ENCODE data around the gene BICD1.
"Not testable (repeated sequence)": the region's sequence is repeated elsewhere in the genome, so short reads cannot be mapped to it uniquely, and the experiment has no call there.

The BICD1 gene

DNA sequence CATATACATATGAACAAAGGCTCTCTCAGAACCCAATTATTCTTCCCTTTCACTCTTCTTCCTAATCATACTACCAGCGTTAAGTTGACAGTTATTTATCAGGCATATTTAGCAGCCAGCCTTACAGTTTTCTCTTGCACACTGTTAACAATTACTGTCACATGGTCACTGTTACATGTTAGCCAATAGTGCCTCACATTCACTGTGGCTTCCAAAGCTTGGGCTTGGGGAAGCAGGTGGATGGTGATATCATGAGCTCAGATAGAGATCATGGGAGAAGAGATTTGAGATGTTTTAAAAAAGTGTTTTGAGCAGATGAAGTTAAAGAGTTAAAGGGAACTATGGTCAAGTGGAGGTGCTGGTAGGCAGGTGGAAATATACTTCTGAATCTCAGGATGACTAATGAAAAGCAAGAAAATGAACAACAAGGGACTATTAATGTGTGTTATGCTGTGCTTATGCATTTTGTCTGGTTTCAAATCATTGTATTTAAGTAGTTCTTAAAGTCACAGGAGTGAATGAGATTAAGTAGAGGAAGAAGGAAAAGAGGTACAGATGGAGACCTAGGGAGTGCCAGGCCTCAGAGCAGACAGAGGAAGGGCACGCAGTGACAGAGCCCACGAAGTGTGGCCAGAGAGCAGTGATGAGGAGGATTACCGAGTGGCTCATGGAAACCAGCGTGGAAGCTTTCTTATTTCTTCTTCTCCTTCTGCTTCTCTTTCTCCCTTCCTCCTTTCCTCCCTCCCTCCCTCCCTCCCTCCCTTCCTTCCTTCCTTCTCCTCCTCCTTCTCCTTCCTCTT lies 39.6 kb downstream of the BICD1 start:
- no peak for DNase-seq

DNA sequence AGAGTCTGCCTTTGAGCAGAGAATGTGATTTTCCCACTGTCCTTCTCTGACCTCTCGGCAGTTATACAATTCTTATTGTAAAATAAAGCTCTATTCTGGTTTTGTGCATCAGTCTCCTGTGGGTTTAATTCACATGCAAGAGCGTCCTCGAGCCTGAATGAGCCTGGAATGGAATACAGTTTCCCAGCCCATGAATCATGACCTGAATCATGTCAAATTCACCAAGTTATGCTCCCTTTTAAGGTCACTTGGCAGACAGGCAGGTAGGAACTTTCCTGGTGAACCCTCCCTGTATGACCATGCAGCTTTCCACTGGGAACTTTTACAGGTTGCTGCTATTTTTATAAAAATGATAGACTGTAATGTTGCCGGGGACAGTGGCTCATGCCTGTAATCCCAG lies 41.7 kb downstream of the BICD1 start:
- DNase-seq, result no peak

DNA sequence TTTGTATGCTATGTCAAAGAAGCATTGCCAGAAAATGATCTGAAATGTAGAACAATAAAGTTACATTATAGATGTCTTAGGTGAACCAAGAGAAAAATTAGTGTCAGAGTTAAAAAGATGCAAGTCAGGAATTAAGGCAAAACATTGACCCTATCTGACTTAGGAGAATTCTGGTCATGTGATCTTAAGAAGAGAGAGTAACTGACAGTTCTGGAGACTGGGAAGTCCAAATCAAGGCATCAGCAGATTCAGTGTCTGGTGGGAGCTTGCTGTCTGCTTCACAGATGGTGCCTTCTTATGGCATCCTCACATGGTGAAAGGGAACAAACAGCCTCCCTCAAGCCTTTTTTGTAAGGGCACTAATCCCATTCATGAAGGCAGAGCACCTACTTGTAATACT lies 42.8 kb downstream of the BICD1 start:
- no peak for DNase-seq

DNA sequence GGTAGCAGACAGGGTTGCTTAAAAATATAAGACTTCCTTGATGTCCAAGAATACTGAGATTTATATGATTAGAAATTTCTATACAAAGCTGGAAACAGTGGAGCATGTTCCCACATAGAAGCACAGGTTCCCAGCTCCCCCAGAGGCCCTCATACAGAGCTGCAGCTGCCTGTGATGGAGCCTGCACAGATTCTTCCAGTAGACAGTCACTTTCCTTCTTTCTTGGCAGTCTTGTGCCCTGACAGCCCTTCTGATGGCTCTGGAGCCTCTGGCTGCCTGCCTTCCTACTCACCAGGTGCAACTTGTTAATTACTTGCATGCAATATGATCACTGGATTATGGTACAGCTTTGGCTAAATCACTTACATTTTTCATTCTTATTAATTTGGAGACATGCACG lies 44.4 kb downstream of the BICD1 start:
- DNase-seq, result no peak

DNA sequence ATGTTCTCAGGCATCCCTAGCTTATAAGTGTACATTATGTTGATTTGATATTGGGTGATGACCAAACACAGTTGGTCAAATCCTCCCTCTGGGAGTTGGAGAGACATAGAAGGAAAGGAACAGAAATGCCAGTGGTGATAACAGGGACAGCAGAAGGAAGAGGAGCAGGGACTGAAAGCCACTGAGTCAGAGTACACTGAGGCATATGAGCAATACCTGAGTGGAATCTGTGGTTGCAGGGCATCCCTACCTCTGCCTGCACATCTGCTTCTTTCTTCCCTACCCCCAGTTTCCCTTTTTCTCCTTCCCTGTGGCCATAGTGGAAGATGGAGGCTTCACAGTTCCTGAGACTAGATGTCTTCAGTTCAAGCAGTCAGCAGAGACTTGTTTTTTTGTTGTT lies 44.9 kb downstream of the BICD1 start:
- no peak for DNase-seq

DNA sequence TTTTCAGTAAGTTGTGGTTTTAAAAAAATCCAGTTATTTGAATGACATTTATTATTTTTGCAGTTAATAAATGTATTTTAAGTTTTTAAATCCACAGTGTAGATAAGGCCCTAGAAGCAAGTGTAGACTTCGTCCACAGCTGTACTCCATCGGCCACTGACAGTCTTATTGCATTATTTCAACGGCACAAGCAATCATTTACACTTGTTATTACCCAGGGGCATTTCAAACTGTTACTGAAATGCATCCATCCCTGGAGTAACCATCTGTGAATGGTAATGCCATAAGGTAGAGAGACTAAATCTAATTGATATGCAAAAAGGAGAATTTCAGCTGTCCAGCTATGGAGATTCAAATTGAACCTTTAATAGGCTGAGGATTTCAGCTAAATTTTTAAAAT lies 48.4 kb downstream of the BICD1 start:
- no peak for DNase-seq

DNA sequence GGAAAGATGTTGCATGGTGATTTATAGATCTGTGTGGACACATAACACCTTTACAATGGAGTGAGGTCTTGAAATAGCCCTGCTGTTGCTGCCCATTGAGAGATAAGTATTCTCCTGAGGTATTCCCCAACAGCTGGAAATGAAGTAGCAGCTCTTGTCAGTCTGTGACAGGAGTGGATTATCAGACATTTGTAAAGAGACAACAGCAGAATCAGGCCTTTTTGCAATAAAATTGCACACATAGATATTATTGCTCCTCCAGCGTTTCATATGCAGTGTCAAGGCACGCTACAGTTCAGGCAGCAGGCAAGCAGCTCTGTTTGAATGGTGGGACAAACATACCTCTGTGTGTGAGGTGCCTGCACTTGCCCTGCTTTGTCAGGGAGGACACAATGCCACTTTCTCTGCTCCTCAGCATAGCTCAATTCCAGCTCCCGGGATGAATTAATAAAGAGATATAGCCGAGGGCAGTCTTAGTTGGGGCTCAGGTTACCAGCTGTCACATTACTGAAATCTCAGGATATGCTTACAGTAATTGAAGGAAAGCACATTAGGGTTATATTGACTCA lies 49.4 kb downstream of the BICD1 start:
- DNase-seq, result no peak

DNA sequence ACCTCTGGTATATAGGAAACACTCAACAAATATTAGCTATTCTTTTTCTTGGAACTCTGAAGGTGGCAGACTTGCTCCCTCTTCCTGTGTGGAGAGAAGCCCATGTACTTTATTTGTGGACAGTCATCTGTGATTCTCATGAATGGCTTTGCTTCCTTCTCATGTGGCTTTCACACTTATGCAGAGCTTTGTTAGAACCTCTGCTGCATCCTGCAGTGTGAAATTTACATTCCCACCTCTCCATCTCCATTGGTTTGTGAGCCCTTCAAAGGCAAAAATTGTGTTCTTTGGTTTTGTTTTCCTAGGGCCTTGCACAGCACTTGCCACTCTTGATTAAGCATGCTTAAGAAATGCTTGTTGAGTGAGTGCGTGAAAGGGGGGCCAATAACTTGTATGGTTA lies 51.9 kb downstream of the BICD1 start:
- no peak for DNase-seq

DNA sequence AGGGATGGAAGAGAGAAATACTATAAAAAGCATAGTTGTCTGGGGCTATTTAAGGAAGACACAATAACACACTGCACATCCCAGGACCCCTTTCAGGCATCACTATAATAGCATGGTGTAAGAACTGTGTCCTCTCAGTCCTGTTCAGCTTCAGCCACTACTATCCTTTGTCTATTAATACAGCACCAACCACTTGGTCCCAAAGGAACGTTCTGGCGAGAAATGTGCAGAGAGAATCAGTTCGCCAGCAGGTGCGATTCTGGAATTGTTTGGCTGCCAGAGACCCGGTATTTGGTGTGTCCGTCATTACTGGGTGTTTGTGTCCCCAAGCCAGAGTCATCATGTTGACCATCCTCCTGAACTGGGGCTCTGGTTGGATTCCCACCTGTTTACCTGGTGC lies 52.7 kb downstream of the BICD1 start:
- no peak for DNase-seq

DNA sequence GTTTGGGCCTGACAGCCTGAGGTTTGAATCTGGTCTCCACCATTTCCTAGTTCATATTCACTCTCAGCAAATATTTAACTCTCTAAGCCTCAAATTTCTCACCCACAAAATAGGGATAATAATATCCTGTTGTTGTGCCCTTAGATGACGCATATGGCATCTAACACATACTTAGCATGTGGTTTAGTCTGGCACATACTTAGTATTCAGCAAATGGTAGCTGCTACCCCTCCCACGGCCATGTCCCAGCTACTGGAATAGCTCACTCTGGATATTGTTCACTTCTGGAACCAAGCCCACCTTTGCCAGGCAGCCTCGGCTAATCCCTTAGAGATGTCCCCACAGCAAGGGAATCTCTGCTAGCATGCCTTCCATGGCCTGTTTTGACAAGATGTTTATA lies 53.3 kb downstream of the BICD1 start:
- no peak for DNase-seq

DNA sequence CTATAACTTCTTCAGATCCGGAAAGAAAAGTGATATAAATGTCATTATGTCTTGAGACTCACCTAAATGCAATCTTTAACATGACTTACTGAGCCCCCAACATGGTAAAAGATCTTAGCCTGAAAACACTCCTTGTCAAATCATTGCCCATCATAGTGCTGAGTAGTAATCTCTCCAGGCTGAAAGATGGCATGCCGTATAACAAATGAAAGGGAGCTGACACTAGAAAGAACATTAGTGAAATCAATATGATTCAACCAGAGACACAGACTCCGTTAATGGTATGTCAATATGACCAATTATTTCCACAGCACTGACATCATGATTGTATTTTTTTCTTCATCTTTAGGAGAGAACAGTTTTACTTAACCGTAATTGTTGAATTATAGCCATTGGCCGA lies 54.4 kb downstream of the BICD1 start:
- no peak for DNase-seq

DNA sequence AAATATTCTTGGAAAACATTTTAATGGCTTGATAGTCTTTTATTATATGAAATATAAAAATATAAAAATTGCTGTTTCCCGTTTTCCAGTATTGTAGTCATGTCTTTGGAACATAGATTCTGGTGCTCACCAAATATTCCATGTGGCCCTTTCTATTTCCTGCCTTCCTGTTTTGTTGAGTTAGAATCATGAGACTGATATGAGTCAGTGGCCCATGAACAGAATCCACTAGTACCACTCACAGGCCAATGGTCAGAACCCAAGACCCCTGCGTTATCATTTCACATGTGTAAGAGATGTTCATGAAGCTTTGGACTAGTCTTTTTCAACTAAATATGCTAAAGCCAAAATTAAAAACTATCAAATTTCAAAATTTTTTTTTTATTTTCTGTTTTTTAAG lies 56.9 kb downstream of the BICD1 start:
- no peak for DNase-seq

DNA sequence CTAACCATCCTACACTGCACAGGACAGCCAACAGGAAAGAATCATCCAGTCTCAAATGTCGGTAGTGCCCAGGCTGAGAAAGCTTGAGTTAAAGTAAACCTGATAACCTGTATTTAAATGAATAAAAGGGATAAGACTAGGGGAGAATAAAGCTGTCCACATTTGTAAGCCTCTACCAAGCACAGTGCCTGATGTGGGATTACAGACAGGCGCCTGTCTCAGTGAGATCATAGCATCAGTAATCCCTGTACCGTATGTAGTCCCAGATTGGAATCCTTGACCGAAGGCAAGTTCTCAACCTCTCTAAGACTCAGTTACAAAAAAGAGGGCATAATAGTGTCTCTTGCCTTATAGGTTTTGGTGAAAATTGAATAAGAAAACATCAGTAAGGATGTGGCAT lies 59.9 kb downstream of the BICD1 start:
- DNase-seq, result no peak

DNA sequence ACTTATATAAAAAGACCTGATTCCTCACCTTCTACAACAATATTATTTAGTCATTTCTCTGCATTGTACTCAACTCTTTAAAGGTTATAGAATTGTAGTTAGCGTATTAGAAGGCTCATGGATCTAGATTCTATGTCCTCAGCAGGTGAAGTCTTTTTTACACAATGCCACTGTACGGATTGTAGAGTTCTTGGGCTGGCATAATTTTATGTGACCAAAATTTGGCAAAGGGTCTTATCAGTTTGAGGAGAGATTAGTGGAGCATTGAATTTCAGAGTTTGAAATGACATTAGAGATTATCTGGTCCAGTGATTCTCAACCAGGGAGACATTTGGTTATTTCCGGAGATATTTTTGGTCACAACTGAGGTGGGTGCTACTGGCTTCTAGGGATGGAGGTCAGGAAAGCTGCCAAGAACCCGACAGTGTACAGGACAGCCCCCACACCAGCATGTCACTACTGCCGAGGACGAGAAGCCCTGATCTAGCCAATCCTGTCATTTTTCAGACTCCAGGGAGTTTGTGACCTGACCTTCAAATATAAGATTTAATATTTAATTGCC lies 63.9 kb downstream of the BICD1 start:
- no peak for DNase-seq

DNA sequence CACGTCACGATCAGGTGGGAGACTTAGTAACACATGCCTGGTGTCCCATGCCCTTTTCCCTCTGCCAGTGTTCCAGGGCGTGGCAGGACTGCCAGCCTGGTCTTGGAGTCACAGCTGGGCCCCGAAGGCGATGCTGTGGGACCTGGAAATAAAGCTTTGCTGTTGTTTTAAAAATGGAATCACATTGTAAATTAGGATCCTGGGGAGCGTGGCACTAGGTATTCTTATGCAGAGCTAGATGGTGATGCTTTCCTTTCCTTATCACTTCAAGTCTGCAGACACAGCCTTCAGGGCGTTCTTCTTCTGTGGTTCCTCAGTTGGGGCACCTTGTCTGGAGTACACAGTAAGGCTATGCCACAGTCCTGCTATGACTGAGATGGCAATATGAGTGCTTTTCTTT lies 64.6 kb downstream of the BICD1 start:
- no peak for DNase-seq

DNA sequence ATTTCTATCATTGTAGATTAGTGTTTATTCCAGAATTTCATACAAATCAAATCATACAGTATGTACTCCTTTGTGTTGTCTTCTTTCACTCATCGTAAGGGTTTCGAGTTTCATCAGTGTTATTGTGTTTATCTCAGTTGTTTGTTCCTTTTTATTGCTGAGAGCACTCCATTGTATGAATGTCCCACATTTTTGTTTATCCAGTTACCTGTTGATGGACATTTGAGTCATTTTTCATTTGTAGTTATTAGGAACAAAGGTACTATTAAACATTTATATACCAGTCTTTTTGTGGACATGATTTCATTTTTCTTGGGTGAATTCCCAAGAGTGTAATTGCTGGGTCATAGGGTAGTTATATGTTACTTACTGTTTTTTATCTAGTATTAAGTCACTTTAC lies 70.0 kb downstream of the BICD1 start:
- no peak for DNase-seq

DNA sequence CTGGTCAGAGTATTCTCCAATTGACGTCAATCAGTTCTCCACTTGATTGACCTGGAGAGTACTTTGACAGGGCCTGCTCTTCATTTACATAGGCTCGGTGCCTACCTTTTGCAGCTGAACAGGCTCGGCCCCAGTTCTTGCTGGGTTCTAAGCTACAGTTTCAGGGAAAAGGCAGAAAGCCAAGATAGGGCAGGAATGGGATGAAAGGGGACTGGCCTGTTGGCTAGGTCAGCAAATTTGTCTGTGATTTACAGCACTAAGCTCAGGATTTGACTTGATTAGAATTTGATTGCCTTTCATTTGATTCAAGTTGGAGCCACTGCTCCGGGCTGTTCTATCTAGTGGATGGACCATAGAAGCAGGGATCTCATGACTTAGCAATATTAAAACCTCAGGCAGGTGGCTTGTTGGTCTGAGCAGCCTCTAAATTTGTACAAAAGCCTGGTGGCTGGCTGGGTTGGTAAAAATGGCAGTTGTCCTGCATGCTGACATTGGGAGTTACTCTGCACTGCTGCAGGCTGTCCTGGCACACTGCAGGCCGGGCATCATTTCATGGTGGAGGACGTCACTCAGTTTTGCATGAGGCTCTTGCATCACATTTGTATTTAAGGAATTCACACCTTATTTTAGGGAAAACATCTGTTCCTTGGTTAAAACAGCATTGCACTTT lies 71.8 kb downstream of the BICD1 start:
- DNase-seq, result no peak

DNA sequence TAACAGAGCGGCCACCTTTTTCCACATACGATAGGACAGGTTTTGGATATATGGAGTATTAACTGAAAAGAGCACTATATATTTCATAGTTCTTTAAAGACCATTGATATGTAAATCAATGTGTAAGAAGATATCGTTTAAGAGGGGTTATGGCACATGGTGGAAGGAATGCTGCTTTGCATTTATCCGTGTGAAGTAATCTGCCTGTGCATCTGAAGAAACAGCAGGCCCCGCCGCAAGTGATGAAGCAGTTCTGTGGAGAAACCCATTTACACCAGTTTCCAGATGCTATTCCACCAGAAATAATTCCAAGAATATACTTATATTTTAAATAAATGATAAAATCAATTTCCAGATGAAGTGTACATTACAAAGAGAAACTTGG lies 72.4 kb downstream of the BICD1 start:
- DNase-seq, result no peak

DNA sequence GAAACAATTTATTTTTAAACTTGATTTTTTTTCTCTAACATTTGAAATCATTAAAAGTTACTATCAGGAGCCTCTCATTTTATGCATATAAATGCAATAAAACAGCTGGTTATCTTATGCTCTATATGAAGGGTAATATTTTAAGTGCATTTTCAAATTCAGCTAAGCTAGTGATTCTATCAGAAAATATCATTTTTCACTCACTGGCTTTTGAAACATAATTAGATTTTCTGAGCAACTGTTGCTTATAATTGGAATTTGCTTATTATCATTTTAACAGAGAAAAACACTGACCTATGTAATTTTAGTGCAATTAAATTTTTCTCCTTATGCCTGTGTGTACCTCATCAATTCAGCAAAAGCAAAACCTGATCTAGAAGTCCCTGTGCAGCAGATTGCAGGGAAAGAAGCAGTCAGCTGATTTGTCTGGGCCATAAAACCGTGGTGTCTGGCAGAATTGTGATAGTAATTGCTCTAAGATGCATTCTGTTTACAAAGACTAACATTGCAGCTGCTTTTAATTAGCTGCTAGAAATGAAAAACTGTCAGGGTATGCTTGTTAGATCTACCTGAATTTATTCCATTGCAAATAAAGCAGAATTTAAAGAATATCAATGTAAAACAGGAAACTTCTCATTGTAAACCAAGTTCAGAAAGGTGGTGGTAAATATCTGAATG lies 75.0 kb downstream of the BICD1 start:
- DNase-seq, result no peak

DNA sequence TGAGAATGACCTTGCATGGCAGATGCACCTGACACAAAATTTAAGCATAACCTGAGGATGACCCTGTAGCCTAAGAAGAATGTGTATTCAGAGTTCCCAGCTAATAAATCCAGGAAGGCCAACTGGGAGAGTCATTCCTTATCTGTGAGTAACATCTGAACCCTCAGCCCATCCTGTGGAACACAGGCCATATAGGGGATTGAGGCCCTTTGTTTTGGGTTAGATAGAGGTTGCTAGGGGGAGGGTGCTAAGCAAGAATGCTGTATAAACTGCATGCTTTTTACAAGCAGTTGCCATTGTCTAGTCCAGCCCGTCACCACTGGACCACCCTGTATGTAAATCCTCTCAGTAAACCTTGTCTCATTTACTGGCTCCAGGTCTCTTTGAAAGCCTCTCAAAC lies 77.0 kb downstream of the BICD1 start:
- no peak for DNase-seq

DNA sequence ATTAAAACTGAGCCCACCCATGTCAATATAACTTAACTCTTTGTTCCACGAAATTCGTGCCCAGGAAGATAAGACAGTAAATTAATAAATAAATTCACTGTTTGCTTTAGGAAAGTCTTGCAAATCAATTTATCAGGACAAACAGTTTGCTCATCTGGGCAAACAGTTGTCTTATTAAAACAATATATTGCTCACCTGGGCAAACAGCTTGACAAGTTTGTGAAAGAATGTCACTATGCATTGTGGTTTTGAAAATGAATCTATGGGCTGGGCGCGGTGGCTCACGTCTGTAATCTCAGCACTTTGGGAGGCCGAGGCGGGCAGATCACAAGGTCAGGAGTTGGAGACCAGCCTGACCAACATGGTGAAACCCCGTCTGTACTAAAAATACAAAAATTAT lies 80.5 kb downstream of the BICD1 start:
- not testable (repeated sequence) for DNase-seq

DNA sequence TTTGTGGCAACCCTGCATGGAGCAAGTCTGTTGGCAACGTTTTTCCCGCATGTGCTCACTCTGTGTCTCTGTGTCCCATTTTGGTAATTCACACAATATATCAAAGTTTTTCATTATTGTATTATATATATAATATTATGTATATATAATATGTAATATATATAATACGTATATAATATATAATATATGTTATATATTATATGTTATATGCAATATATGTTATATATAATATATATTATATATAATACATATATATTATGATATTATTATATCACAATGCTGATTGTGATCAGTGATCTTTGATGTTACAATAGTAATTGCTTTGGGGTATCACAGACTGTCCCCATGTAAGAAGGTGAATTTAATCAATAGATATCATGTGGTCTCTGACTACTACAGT lies 84.8 kb downstream of the BICD1 start:
- no peak for DNase-seq

Data from SHP77 (cell line).